ENCODE data around the gene ZNF662. TPM values are rescaled to one million over a fixed set of nuclear protein-coding genes. Genes with fewer than 3 reads are reported as not detected.

Gene ZNF662
- total RNA-seq, 4 donors from 2014 or later: 1.9 to 7.6 (median 2.8) TPM

GRCh38 chr3:42887084-42887483, 18.9 kb upstream of the ZNF662 start:
- whole genome bisulfite sequencing, 2 donors: 85 to 90% methylated on average over 3 of the region's 3 CpGs
- H3K4me1 ChIP-seq: peaks cover 0 to 24% (median 0%) of the 10 kb centered on the region in 3 donors
- no peaks in the 10 kb centered on the region for H3K9me3 ChIP-seq
- DNase-seq: no peak
- intact Hi-C loops (cut with DNase I): no loop called here
- no peaks in the 10 kb centered on the region for H3K27me3 ChIP-seq
- no peak for TF ChIP-seq POLR2A (IDR thresholded peaks at IDR 0.05)
- TF ChIP-seq CTCF (IDR thresholded peaks at IDR 0.05): no peak
- H3K4me3 ChIP-seq: no peak overlapping the region
- H3K27ac ChIP-seq: no peak overlapping the region
- no peaks in the 10 kb centered on the region for H3K36me3 ChIP-seq

- Histone ChIP-seq H3K4me1 (peaks cover 0 to 28% (median 0%) of the 10 kb centered on the region in 3 donors), H3K4me3 (no peak overlapping the region), H3K9me3 (no peaks in the 10 kb centered on the region), H3K27me3 (no peaks in the 10 kb centered on the region), H3K36me3 (no peaks in the 10 kb centered on the region), H3K27ac (peak overlapping the region in 2 of 4 donors; percentile 26 to 39)
- no peak for DNase-seq
- intact Hi-C loops (cut with DNase I): no loop called here
- WGBS, 2 donors: 70 to 88% methylated on average over 2 of the region's 2 CpGs
- TF ChIP-seq POLR2A (IDR thresholded peaks at IDR 0.05) (no peak), CTCF (IDR thresholded peaks at IDR 0.05) (no peak)
Observed at GRCh38 chr3:42891042-42891441, 14.9 kb upstream of the ZNF662 start.

- Histone ChIP-seq H3K27ac (peak overlapping the region in 1 of 4 donors; percentile 26), H3K27me3 (no peaks in the 10 kb centered on the region), H3K9me3 (no peaks in the 10 kb centered on the region), H3K4me3 (no peak overlapping the region), H3K4me1 (peaks cover 0 to 28% (median 0%) of the 10 kb centered on the region in 3 donors), H3K36me3 (no peaks in the 10 kb centered on the region)
- TF ChIP-seq POLR2A (IDR thresholded peaks at IDR 0.05): no peak
- no peak for TF ChIP-seq CTCF (IDR thresholded peaks at IDR 0.05)
- intact Hi-C loops (cut with DNase I): no loop called here
- WGBS, 2 donors: 78 to 80% methylated on average over 1 of the region's 1 CpG
- no peak for DNase-seq
Observed at GRCh38 chr3:42892169-42892568, 13.8 kb upstream of the ZNF662 start.

GRCh38 chr3:42892807-42893206, 13.1 kb upstream of the ZNF662 start:
- Histone ChIP-seq H3K4me3 (no peak overlapping the region), H3K27me3 (no peaks in the 10 kb centered on the region), H3K9me3 (no peaks in the 10 kb centered on the region), H3K36me3 (no peaks in the 10 kb centered on the region), H3K27ac (no peak overlapping the region), H3K4me1 (peaks cover 0 to 28% (median 0%) of the 10 kb centered on the region in 3 donors)
- TF ChIP-seq CTCF (IDR thresholded peaks at IDR 0.05) (no peak), POLR2A (IDR thresholded peaks at IDR 0.05) (no peak)
- intact Hi-C loops (cut with DNase I): no loop called here
- DNase-seq: no peak
- WGBS, 2 donors: 63 to 92% methylated on average over 1 of the region's 1 CpG

- Histone ChIP-seq H3K9me3 (no peaks in the 10 kb centered on the region), H3K4me3 (no peak overlapping the region), H3K36me3 (no peaks in the 10 kb centered on the region), H3K27me3 (no peaks in the 10 kb centered on the region), H3K4me1 (peaks cover 0 to 32% (median 0%) of the 10 kb centered on the region in 3 donors), H3K27ac (no peak overlapping the region)
- intact Hi-C loops (cut with DNase I): no loop called here
- 69 to 75% methylated on average over 3 of the region's 3 CpGs for WGBS, 2 donors
- no peak for TF ChIP-seq CTCF (IDR thresholded peaks at IDR 0.05)
- no peak for TF ChIP-seq POLR2A (IDR thresholded peaks at IDR 0.05)
- DNase-seq: no peak
Observed at GRCh38 chr3:42894698-42895579, 11.0 kb upstream of the ZNF662 start.

All from esophagus squamous epithelium (tissue), 5 donors.